Loucy (cell line): ENCODE data around the gene LPP.

Experiments
- H2AFZ ChIP-seq: fragments of 200-600 bp; sonication (generic); 2 replicates; pipeline ENCODE4 v1.6.0; 2016; ENCODE audit warnings: antibody characterized with exemption, mild to moderate bottlenecking, low read length, moderate library complexity
- H3F3A ChIP-seq: fragments of 200-600 bp; 2 replicates; pipeline ENCODE4 v1.6.0; 2016; ENCODE audit warnings: antibody characterized with exemption, low read depth, mild to moderate bottlenecking
- H3K27me3 ChIP-seq: fragments of 200-600 bp; sonication (generic); 2 replicates; pipeline ENCODE4 v1.6.1; 2014; ENCODE audit warnings: low read length, mild to moderate bottlenecking; ENCODE audit not compliant: insufficient read depth, poor library complexity, severe bottlenecking
- H3K36me3 ChIP-seq: fragments of 200-600 bp; sonication (generic); 2 replicates; pipeline ENCODE4 v1.6.1; 2016; ENCODE audit warnings: low read length; ENCODE audit not compliant: insufficient read depth
- H3K4me1 ChIP-seq: fragments of 200-600 bp; sonication (generic); 2 replicates; pipeline ENCODE4 v1.5.1; 2014; ENCODE audit warnings: low read length, mild to moderate bottlenecking; ENCODE audit not compliant: insufficient read depth, poor library complexity, severe bottlenecking
- H3K4me2 ChIP-seq: fragments of 200-600 bp; sonication (generic); 2 replicates; pipeline ENCODE4 v1.6.0; 2014; ENCODE audit warnings: antibody characterized with exemption, low read length, low read depth, mild to moderate bottlenecking; ENCODE audit not compliant: poor library complexity, severe bottlenecking
- H3K4me3 ChIP-seq: fragments of 200-600 bp; sonication (generic); 2 replicates; pipeline ENCODE4 v1.5.1; 2014; ENCODE audit warnings: low read length, mild to moderate bottlenecking, mixed read lengths; ENCODE audit not compliant: poor library complexity, severe bottlenecking
- H3K79me2 ChIP-seq: fragments of 200-600 bp; sonication (generic); 2 replicates; pipeline ENCODE4 v1.6.1; 2014; ENCODE audit warnings: low read length; ENCODE audit not compliant: insufficient read depth
- H3K9ac ChIP-seq: fragments of 200-600 bp; sonication (generic); 2 replicates; pipeline ENCODE4 v1.6.0; 2014; ENCODE audit warnings: mild to moderate bottlenecking, low read depth, low read length, moderate library complexity; ENCODE audit not compliant: poor library complexity, severe bottlenecking
- H3K9me2 ChIP-seq: fragments of 200-600 bp; sonication (generic); replicated peaks from 2 replicates; pipeline ENCODE4 v1.6.1; 2016; ENCODE audit warnings: low read depth, low read length, mixed read lengths
- H3K9me3 ChIP-seq: fragments of 200-600 bp; sonication (generic); 2 replicates; pipeline ENCODE4 v1.6.1; 2014; ENCODE audit warnings: mild to moderate bottlenecking, antibody characterized with exemption, low read length, low read depth; ENCODE audit not compliant: insufficient read depth
- H4K20me1 ChIP-seq: fragments of 200-600 bp; sonication (generic); 2 replicates; pipeline ENCODE4 v1.6.0; 2014; ENCODE audit warnings: antibody characterized with exemption, low read length, mild to moderate bottlenecking; ENCODE audit not compliant: insufficient read depth, poor library complexity, severe bottlenecking
- EZH2phosphoT487 ChIP-seq: fragments of 200-600 bp; IDR thresholded peaks from 2 replicates; pipeline ENCODE4 v1.6.1; 2018; ENCODE audit warnings: antibody characterized with exemption, mild to moderate bottlenecking, moderate library complexity, borderline replicate concordance
- TF ChIP-seq, protein P1 (sequence below): fragments of 200-600 bp; sonication (generic); conservative IDR thresholded peaks from 2 replicates; pipeline ENCODE4 v1.5.1; 2014; ENCODE audit warnings: mild to moderate bottlenecking, antibody characterized with exemption, low read length

The LPP gene

DNA sequence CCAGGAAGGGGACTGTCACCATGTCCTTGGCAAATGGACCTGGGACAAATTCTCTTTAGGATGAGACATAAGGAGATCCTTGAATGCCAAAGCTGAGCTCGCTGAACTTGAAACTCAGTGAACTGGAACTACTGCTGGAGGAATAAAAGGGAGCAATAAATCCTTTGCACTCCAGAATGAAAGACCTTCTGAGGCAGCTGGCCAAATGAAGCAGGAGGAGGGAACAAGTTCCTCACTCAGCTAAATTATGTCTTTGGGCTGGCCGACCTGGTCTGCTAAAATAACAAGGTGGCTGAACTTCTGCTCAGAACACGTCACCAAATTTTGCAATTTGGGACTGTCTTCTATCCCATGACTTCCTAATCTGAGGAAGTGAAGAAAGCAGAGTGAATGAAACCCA lies 314.7 kb downstream of the LPP start:
- Histone ChIP-seq H4K20me1 (no peaks in the 10 kb centered on the region), H3K9ac (no peak overlapping the region), H3K79me2 (no peaks in the 10 kb centered on the region), H2AFZ (no peak overlapping the region), H3K9me3 (no peaks in the 10 kb centered on the region), H3K9me2 (no peaks in the 10 kb centered on the region), H3F3A (no peaks in the 10 kb centered on the region), H3K27me3 (no peaks in the 10 kb centered on the region), H3K4me3 (no peak overlapping the region), H3K4me1 (no peaks in the 10 kb centered on the region), H3K4me2 (no peak overlapping the region), H3K36me3 (no peaks in the 10 kb centered on the region)
- TF ChIP-seq EZH2phosphoT487: no peak
- TF ChIP-seq, protein P1, sequence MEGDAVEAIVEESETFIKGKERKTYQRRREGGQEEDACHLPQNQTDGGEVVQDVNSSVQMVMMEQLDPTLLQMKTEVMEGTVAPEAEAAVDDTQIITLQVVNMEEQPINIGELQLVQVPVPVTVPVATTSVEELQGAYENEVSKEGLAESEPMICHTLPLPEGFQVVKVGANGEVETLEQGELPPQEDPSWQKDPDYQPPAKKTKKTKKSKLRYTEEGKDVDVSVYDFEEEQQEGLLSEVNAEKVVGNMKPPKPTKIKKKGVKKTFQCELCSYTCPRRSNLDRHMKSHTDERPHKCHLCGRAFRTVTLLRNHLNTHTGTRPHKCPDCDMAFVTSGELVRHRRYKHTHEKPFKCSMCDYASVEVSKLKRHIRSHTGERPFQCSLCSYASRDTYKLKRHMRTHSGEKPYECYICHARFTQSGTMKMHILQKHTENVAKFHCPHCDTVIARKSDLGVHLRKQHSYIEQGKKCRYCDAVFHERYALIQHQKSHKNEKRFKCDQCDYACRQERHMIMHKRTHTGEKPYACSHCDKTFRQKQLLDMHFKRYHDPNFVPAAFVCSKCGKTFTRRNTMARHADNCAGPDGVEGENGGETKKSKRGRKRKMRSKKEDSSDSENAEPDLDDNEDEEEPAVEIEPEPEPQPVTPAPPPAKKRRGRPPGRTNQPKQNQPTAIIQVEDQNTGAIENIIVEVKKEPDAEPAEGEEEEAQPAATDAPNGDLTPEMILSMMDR: no peak

DNA sequence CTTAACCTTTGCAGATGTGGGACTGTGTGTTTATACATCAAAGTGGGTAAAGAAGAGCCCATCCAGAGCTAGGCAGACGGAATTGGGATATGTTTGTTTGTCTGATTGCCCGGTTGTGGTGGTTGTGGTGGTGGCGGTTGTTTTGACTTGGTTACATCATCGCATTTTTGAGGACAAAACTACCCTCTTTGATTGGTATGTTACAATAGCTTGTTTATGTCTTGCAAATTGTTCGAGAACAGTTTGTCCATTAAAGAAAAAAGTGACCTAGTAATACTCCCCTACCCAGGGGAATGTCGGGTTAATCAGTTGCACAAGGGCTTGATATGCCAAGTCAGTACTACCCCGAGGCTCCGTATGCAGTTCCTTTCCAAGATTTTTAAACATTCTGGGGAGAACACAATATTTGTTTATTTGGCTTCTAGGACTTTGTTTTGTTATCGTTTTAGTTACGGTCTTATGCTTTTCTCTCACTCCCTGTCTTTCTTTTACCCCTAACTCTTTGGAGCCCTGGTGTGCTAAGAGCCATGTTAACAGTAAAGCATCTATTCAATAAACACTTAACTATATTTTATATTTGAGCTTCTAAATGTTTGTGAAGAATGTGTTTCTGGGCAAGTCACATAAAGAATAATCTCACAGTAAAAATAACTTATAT lies 315.4 kb downstream of the LPP start:
- no peaks in the 10 kb centered on the region for H4K20me1 ChIP-seq
- no peaks in the 10 kb centered on the region for H3K9me2 ChIP-seq
- TF ChIP-seq, protein P1: no peak
- no peak for TF ChIP-seq EZH2phosphoT487
- H3F3A ChIP-seq: no peaks in the 10 kb centered on the region
- no peaks in the 10 kb centered on the region for H3K79me2 ChIP-seq
- no peak overlapping the region for H3K4me3 ChIP-seq
- H3K27me3 ChIP-seq: no peaks in the 10 kb centered on the region
- no peaks in the 10 kb centered on the region for H3K9me3 ChIP-seq
- H3K36me3 ChIP-seq: no peaks in the 10 kb centered on the region
- no peak overlapping the region for H2AFZ ChIP-seq
- H3K4me2 ChIP-seq: no peak overlapping the region
- no peak overlapping the region for H3K9ac ChIP-seq
- no peaks in the 10 kb centered on the region for H3K4me1 ChIP-seq

DNA sequence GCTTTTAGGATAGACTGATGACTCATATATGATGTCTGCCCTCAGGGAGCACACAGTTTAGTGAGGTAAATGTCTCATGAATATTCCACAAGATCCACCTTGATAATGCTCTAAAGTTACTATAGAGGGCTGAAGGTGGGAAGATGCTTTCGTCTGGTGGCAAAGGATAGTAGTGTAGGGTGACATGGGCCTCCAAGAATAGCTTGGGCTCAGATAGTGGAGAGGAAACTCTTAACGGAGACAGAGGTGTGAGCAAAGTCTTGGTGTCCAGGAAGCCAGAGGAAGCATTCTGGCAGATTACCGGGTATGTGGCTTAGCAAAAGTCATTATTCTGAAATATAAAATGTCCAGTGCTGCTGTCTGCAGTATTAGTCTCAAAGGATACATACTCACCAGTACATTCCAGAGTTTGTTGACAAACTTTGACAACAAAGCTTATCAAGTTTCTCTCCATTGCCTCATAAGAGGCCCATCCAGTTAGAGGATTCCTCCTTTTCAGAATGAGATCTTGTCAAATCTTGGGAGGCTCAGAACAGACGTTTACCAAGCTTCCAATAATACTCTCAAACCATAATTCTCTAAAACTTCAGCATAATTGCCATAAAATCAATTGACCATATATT lies 316.7 kb downstream of the LPP start:
- H2AFZ ChIP-seq: no peak overlapping the region
- no peak overlapping the region for H3K4me3 ChIP-seq
- H3K79me2 ChIP-seq: no peaks in the 10 kb centered on the region
- H3K27me3 ChIP-seq: no peaks in the 10 kb centered on the region
- H3K36me3 ChIP-seq: no peaks in the 10 kb centered on the region
- no peaks in the 10 kb centered on the region for H3K4me1 ChIP-seq
- H3F3A ChIP-seq: no peaks in the 10 kb centered on the region
- H3K4me2 ChIP-seq: no peak overlapping the region
- H3K9ac ChIP-seq: no peak overlapping the region
- H3K9me2 ChIP-seq: no peaks in the 10 kb centered on the region
- no peaks in the 10 kb centered on the region for H3K9me3 ChIP-seq
- H4K20me1 ChIP-seq: no peaks in the 10 kb centered on the region
- no peak for TF ChIP-seq EZH2phosphoT487
- TF ChIP-seq, protein P1: no peak
